HG02981 (cell line): ENCODE measurements around the gene HJURP.

Source experiments
- ATAC-seq: cut with Tn5 transposase; IDR thresholded peaks from one replicate; pipeline ENCODE4 v1.9.1; 2021; ENCODE audit warnings: mild to moderate bottlenecking, moderate library complexity; ENCODE audit not compliant: unreplicated experiment

HJURP gene

GRCh38 chr2:233849607-233850271, 4.6 kb downstream of the HJURP start:
- ATAC-seq: no peak

GRCh38 chr2:233848276-233848675, 6.1 kb downstream of the HJURP start:
- ATAC-seq: no peak

GRCh38 chr2:233847248-233847898, 7.0 kb downstream of the HJURP start:
- ATAC-seq: no peak

- ATAC-seq: no peak
Measured at GRCh38 chr2:233846387-233847247, 7.7 kb downstream of the HJURP start.

GRCh38 chr2:233845301-233846060, 8.9 kb downstream of the HJURP start:
- no peak for ATAC-seq

- no peak for ATAC-seq
Measured at GRCh38 chr2:233844836-233845235, 9.5 kb downstream of the HJURP start.

- no peak for ATAC-seq
Measured at GRCh38 chr2:233844064-233844807, 10.1 kb downstream of the HJURP start.

- ATAC-seq: no peak
Measured at GRCh38 chr2:233841183-233841582, 13.2 kb downstream of the HJURP start.

- no peak for ATAC-seq
Measured at GRCh38 chr2:233840520-233840919, 13.8 kb downstream of the HJURP start.

GRCh38 chr2:233839447-233839820, 14.9 kb downstream of the HJURP start:
- ATAC-seq: no peak

GRCh38 chr2:233838726-233839446, 15.4 kb downstream of the HJURP start:
- no peak for ATAC-seq

- ATAC-seq: no peak
Measured at GRCh38 chr2:233838251-233838650, 16.1 kb downstream of the HJURP start.

- no peak for ATAC-seq
Measured at GRCh38 chr2:233837694-233838229, 16.6 kb downstream of the HJURP start.

- ATAC-seq: no peak
Measured at GRCh38 chr2:233836359-233836758, 18.0 kb downstream of the HJURP start.

- no peak for ATAC-seq
Measured at GRCh38 chr2:233835230-233836186, 18.8 kb downstream of the HJURP start.

GRCh38 chr2:233833345-233833744, 21.0 kb downstream of the HJURP start:
- no peak for ATAC-seq

- ATAC-seq: no peak
Measured at GRCh38 chr2:233832869-233833311, 21.4 kb downstream of the HJURP start.

GRCh38 chr2:233832414-233832813, 21.9 kb downstream of the HJURP start:
- ATAC-seq: no peak
